Loucy (cell line): ENCODE data around the gene RUFY2.

Experiments
- H2AFZ ChIP-seq: fragments of 200-600 bp; sonication (generic); 2 replicates; pipeline ENCODE4 v1.6.0; 2016; ENCODE audit warnings: antibody characterized with exemption, mild to moderate bottlenecking, low read length, moderate library complexity
- H3F3A ChIP-seq: fragments of 200-600 bp; 2 replicates; pipeline ENCODE4 v1.6.0; 2016; ENCODE audit warnings: antibody characterized with exemption, low read depth, mild to moderate bottlenecking
- H3K27me3 ChIP-seq: fragments of 200-600 bp; sonication (generic); 2 replicates; pipeline ENCODE4 v1.6.1; 2014; ENCODE audit warnings: low read length, mild to moderate bottlenecking; ENCODE audit not compliant: insufficient read depth, poor library complexity, severe bottlenecking
- H3K36me3 ChIP-seq: fragments of 200-600 bp; sonication (generic); 2 replicates; pipeline ENCODE4 v1.6.1; 2016; ENCODE audit warnings: low read length; ENCODE audit not compliant: insufficient read depth
- H3K4me1 ChIP-seq: fragments of 200-600 bp; sonication (generic); 2 replicates; pipeline ENCODE4 v1.5.1; 2014; ENCODE audit warnings: low read length, mild to moderate bottlenecking; ENCODE audit not compliant: insufficient read depth, poor library complexity, severe bottlenecking
- H3K4me2 ChIP-seq: fragments of 200-600 bp; sonication (generic); 2 replicates; pipeline ENCODE4 v1.6.0; 2014; ENCODE audit warnings: antibody characterized with exemption, low read length, low read depth, mild to moderate bottlenecking; ENCODE audit not compliant: poor library complexity, severe bottlenecking
- H3K4me3 ChIP-seq: fragments of 200-600 bp; sonication (generic); 2 replicates; pipeline ENCODE4 v1.5.1; 2014; ENCODE audit warnings: low read length, mild to moderate bottlenecking, mixed read lengths; ENCODE audit not compliant: poor library complexity, severe bottlenecking
- H3K79me2 ChIP-seq: fragments of 200-600 bp; sonication (generic); 2 replicates; pipeline ENCODE4 v1.6.1; 2014; ENCODE audit warnings: low read length; ENCODE audit not compliant: insufficient read depth
- H3K9ac ChIP-seq: fragments of 200-600 bp; sonication (generic); 2 replicates; pipeline ENCODE4 v1.6.0; 2014; ENCODE audit warnings: mild to moderate bottlenecking, low read depth, low read length, moderate library complexity; ENCODE audit not compliant: poor library complexity, severe bottlenecking
- H3K9me2 ChIP-seq: fragments of 200-600 bp; sonication (generic); replicated peaks from 2 replicates; pipeline ENCODE4 v1.6.1; 2016; ENCODE audit warnings: low read depth, low read length, mixed read lengths
- H3K9me3 ChIP-seq: fragments of 200-600 bp; sonication (generic); 2 replicates; pipeline ENCODE4 v1.6.1; 2014; ENCODE audit warnings: mild to moderate bottlenecking, antibody characterized with exemption, low read length, low read depth; ENCODE audit not compliant: insufficient read depth
- H4K20me1 ChIP-seq: fragments of 200-600 bp; sonication (generic); 2 replicates; pipeline ENCODE4 v1.6.0; 2014; ENCODE audit warnings: antibody characterized with exemption, low read length, mild to moderate bottlenecking; ENCODE audit not compliant: insufficient read depth, poor library complexity, severe bottlenecking
- CTCF ChIP-seq: fragments of 200-600 bp; sonication (generic); conservative IDR thresholded peaks from 2 replicates; pipeline ENCODE4 v1.5.1; 2014; ENCODE audit warnings: mild to moderate bottlenecking, antibody characterized with exemption, low read length
- EZH2phosphoT487 ChIP-seq: fragments of 200-600 bp; IDR thresholded peaks from 2 replicates; pipeline ENCODE4 v1.6.1; 2018; ENCODE audit warnings: antibody characterized with exemption, mild to moderate bottlenecking, moderate library complexity, borderline replicate concordance

Gene RUFY2

GRCh38 chr10:68406111-68406814 lies 814 bp downstream of the RUFY2 start:
- peak overlapping the region; percentile 85 for H3K4me2 ChIP-seq
- peak overlapping the region; percentile 90 for H2AFZ ChIP-seq
- no peaks in the 10 kb centered on the region for H3K9me2 ChIP-seq
- H4K20me1 ChIP-seq: peaks cover 18% of the 10 kb centered on the region
- H3K4me3 ChIP-seq: peak overlapping the region; percentile 95
- TF ChIP-seq CTCF: no peak
- TF ChIP-seq EZH2phosphoT487: no peak
- H3K9me3 ChIP-seq: no peaks in the 10 kb centered on the region
- H3K4me1 ChIP-seq: peaks cover 24% of the 10 kb centered on the region
- no peaks in the 10 kb centered on the region for H3F3A ChIP-seq
- peaks cover 3% of the 10 kb centered on the region; the same call in 1 of the 2 replicates for H3K36me3 ChIP-seq
- peak overlapping the region; percentile 87 for H3K9ac ChIP-seq
- no peaks in the 10 kb centered on the region for H3K27me3 ChIP-seq
- peaks cover 37% of the 10 kb centered on the region for H3K79me2 ChIP-seq

GRCh38 chr10:68403701-68404100 lies 3.4 kb downstream of the RUFY2 start:
- Histone ChIP-seq H3F3A (no peaks in the 10 kb centered on the region), H4K20me1 (peaks cover 18% of the 10 kb centered on the region), H3K9me3 (no peaks in the 10 kb centered on the region), H3K4me1 (peaks cover 24% of the 10 kb centered on the region), H2AFZ (no peak overlapping the region), H3K9ac (no peak overlapping the region), H3K9me2 (no peaks in the 10 kb centered on the region), H3K4me3 (no peak overlapping the region), H3K36me3 (peaks cover 6% of the 10 kb centered on the region; the same call in 1 of the 2 replicates), H3K4me2 (peak overlapping the region; percentile 32), H3K27me3 (no peaks in the 10 kb centered on the region), H3K79me2 (peaks cover 37% of the 10 kb centered on the region)
- no peak for TF ChIP-seq CTCF
- TF ChIP-seq EZH2phosphoT487: no peak

GRCh38 chr10:68402276-68402675 lies 4.8 kb downstream of the RUFY2 start:
- Histone ChIP-seq H3K9me2 (no peaks in the 10 kb centered on the region), H3K9ac (no peak overlapping the region), H3K4me2 (no peak overlapping the region), H3K27me3 (no peaks in the 10 kb centered on the region), H3F3A (no peaks in the 10 kb centered on the region), H3K9me3 (no peaks in the 10 kb centered on the region), H4K20me1 (peaks cover 18% of the 10 kb centered on the region), H2AFZ (no peak overlapping the region), H3K36me3 (peaks cover 6% of the 10 kb centered on the region; the same call in 1 of the 2 replicates), H3K4me1 (peaks cover 24% of the 10 kb centered on the region), H3K79me2 (peaks cover 37% of the 10 kb centered on the region), H3K4me3 (no peak overlapping the region)
- TF ChIP-seq EZH2phosphoT487: no peak
- TF ChIP-seq CTCF: no peak
